Measurements from ENCODE around the gene TRPC4.

Gene TRPC4

DNA sequence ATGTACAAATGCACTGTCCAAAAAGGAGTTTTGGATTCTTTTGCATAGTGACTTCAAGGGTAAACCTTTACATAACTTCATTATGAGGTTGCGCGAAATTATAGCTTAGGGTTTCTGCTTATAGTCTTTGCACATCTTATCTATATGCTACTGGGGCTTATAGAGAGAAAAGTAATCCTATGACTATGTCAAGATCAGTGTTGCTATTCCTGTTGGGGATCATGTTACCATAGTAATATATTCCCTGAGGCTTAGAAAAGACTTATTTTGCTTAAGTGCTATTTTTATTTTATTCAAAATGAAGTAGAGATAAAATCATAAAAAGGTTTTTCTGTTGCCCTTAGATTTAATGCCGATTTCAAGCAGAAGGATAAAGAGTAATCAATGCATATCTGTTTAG is 256.3 kb downstream of the TRPC4 start:
- no peaks in the 10 kb centered on the region for H3K36me3 ChIP-seq
- TF ChIP-seq, protein P1, sequence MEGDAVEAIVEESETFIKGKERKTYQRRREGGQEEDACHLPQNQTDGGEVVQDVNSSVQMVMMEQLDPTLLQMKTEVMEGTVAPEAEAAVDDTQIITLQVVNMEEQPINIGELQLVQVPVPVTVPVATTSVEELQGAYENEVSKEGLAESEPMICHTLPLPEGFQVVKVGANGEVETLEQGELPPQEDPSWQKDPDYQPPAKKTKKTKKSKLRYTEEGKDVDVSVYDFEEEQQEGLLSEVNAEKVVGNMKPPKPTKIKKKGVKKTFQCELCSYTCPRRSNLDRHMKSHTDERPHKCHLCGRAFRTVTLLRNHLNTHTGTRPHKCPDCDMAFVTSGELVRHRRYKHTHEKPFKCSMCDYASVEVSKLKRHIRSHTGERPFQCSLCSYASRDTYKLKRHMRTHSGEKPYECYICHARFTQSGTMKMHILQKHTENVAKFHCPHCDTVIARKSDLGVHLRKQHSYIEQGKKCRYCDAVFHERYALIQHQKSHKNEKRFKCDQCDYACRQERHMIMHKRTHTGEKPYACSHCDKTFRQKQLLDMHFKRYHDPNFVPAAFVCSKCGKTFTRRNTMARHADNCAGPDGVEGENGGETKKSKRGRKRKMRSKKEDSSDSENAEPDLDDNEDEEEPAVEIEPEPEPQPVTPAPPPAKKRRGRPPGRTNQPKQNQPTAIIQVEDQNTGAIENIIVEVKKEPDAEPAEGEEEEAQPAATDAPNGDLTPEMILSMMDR (IDR thresholded peaks at IDR 0.05): no peak

DNA sequence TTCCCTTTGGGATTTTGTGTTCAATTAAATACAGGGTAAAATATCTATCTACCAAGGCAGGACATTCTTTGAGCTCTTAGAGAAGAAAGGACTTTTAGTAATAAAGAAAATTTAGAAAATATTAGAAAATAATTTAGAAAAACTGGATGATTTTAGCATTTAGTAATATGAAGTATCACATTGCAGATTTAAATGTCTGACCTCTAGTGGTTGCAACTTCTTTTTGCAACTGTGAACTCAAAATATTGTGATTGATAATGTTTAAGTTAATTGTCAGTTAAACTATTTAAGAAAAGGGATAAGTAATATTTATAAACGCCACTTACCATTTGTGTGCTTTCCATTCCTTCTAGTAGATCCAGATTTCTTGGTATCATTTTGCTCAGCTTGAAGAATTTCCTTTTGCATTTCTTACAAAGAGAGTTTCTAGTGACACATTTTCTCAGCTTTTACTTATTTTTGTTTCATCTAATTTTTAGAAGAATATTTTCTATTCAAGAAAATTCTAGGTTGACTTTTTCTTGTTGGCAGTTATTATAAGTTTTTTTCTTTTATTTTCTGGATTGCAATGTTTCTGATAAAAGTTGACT is 260.7 kb downstream of the TRPC4 start:
- H3K36me3 ChIP-seq: no peaks in the 10 kb centered on the region
- no peaks in the 10 kb centered on the region for H3K27me3 ChIP-seq
- H3K4me1 ChIP-seq (ENCODE audit: control insufficient read depth in 1 of 2, insufficient read depth in 1 of 2, low read depth in 1 of 2, low read length in 1 of 2): no peaks in the 10 kb centered on the region
- H3K4me3 ChIP-seq (ENCODE audit: low read depth in 1 of 2, low read length in 1 of 2): no peak overlapping the region
- no peaks in the 10 kb centered on the region for H3K9me3 ChIP-seq
- TF ChIP-seq, protein P1 (IDR thresholded peaks at IDR 0.05): no peak
- no peak overlapping the region for H3K27ac ChIP-seq

More for the DNA sequence above, 256.3 kb downstream of the TRPC4 start:
- Histone ChIP-seq H3K4me3 (ENCODE audit: low read depth in 1 of 2, low read length in 1 of 2) (no peak overlapping the region), H3K9me3 (no peaks in the 10 kb centered on the region), H3K4me1 (ENCODE audit: control insufficient read depth in 1 of 2, insufficient read depth in 1 of 2, low read depth in 1 of 2, low read length in 1 of 2) (no peaks in the 10 kb centered on the region), H3K27ac (no peak overlapping the region), H3K27me3 (no peaks in the 10 kb centered on the region)

DNA sequence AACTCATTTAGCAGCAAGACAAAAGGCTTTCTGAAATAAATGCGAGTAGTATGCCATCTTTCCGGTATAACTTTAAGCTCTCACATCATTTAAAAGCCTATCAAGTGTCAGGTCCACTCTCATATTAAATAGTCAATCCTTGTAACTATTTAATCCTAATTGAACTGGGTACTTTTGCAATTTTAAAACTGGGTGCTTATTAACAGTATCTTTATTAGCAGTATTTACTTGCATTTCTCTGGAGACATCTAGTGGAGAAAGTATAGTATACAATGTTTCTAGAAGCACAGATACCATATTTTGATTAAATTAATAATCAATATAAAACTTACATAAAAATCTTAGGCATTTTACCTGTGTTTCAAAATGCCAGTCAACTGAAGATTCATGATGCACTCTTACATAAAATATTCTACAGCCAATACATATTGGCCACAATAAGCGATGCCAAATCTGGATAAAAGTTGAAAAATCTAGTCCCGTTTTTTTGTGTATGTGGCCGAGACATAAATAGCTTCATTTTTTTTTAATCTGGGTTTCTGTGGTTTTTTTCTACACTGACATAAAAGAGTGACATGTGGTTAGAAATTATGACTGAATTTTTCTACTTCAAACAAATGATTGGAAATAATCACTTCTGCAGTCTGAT is 266.7 kb downstream of the TRPC4 start:
- no peaks in the 10 kb centered on the region for H3K27me3 ChIP-seq

DNA sequence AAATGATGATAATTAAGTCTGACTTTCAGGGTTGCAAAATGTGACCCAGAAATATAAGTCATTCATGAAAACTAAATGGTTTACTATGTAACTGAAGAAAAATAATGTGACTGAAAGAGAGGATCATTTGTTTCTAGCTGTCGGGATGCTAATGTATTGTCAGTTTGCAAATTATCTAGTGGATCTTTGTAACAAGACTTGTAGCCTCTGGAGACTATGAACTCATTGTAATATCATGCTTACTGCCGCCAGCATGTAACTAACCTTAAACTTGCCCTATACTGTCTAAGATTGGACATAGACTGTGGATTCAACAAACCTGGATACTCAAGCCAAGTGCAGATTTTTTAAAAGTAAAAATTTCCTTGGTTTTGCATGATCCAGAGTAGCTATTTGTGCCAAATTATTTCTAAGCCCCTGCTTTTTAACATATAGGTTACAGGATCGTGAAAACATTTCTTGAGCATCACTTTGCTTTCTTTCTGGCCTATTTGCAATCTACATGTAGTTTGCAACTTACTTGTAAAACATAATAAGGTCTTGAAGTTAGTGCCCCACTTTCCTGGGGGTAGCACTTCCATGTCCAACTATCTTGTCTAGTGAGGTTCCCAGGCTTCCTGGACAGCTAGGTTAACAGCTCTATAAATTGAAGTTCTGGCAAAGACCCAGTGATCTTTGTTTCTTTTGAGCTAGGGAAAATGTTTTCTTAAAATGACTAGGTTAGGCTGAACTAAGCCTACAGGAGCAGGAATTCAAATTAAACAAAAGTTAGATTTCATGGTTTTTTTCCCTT is 267.7 kb downstream of the TRPC4 start:
- H3K4me3 ChIP-seq (ENCODE audit: low read depth in 1 of 2, low read length in 1 of 2): no peak overlapping the region
- H3K36me3 ChIP-seq: no peaks in the 10 kb centered on the region
- no peak overlapping the region for H3K27ac ChIP-seq
- no peaks in the 10 kb centered on the region for H3K4me1 ChIP-seq (ENCODE audit: control insufficient read depth in 1 of 2, insufficient read depth in 1 of 2, low read depth in 1 of 2, low read length in 1 of 2)
- TF ChIP-seq, protein P1 (IDR thresholded peaks at IDR 0.05): no peak
- no peaks in the 10 kb centered on the region for H3K9me3 ChIP-seq
- H3K27me3 ChIP-seq: no peaks in the 10 kb centered on the region

More for the DNA sequence above, 266.7 kb downstream of the TRPC4 start:
- no peaks in the 10 kb centered on the region for H3K36me3 ChIP-seq
- TF ChIP-seq, protein P1 (IDR thresholded peaks at IDR 0.05): no peak
- no peaks in the 10 kb centered on the region for H3K4me1 ChIP-seq (ENCODE audit: control insufficient read depth in 1 of 2, insufficient read depth in 1 of 2, low read depth in 1 of 2, low read length in 1 of 2)
- no peaks in the 10 kb centered on the region for H3K9me3 ChIP-seq
- H3K27ac ChIP-seq: no peak overlapping the region
- no peak overlapping the region for H3K4me3 ChIP-seq (ENCODE audit: low read depth in 1 of 2, low read length in 1 of 2)

DNA sequence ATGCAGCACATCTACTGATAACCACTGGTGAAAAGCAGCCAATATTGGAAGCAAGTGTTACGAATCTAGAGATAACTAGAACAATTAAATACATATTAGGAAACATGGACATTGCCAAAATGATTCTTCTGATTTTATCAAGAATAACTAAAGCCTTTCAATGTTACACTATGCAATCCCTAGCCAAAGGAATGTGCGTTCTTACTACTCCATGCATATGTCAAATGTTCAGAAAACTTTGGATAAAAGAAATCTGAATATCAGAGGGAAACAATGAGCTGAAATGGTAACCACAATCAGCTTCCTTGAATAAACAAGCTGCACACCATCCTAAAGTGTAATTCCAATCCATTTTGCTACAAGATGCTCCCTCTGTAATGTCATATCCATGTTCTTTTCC is 270.1 kb downstream of the TRPC4 start:
- Histone ChIP-seq H3K27me3 (no peaks in the 10 kb centered on the region), H3K4me1 (ENCODE audit: control insufficient read depth in 1 of 2, insufficient read depth in 1 of 2, low read depth in 1 of 2, low read length in 1 of 2) (no peaks in the 10 kb centered on the region), H3K9me3 (no peaks in the 10 kb centered on the region), H3K36me3 (no peaks in the 10 kb centered on the region), H3K27ac (no peak overlapping the region), H3K4me3 (ENCODE audit: low read depth in 1 of 2, low read length in 1 of 2) (no peak overlapping the region)
- TF ChIP-seq, protein P1 (IDR thresholded peaks at IDR 0.05): no peak
